GM13976 (cell line): ENCODE results near the gene CALML5.

Experiments used
- DNase-seq: peaks from one replicate; pipeline ENCODE4 v3.0.0; 2012; ENCODE audit warnings: low spot score
- CTCF ChIP-seq: IDR thresholded peaks from 2 replicates; pipeline ENCODE4 v1.5.1; 2012; ENCODE audit warnings: borderline replicate concordance, mild to moderate bottlenecking; ENCODE audit not compliant: insufficient read depth; ENCODE audit errors: extremely low read depth, missing control alignments, control extremely low read depth
- in situ Hi-C: fragments of 300-500 bp; cut with MboI; formaldehyde crosslinking; loops from one replicate; pipeline ENCODE4 v1.12.0; 2022; ENCODE audit warnings: low sequenced_read_pairs, mixed read lengths, inconsistent platforms; ENCODE audit not compliant: unreplicated experiment

Gene CALML5

GRCh38 chr10:5449227-5449626, 50.1 kb downstream of the CALML5 start:
- TF ChIP-seq CTCF: no peak
- no peak for DNase-seq
- in situ Hi-C loops: no loop called here
